Bladder microvascular endothelial cell (primary cell): ENCODE results near the gene MRGPRX1. TPM values are rescaled to one million over a fixed set of nuclear protein-coding genes. Genes with fewer than 3 reads are reported as not detected.

Source experiments
- total RNA-seq: library from RNA; depleted of rRNA; stranded (reverse); fragments of >200 nt; gene quantifications from 2 replicates; pipeline ENCODE4 v1.2.3, GENCODE V29; 2014

Gene MRGPRX1
- total RNA-seq = not detected in 2 replicates

GRCh38 chr11:18939314-18939713 is at the start of gene MRGPRX1:
Gene MRGPRX1 (minus strand): TSS chr11:18939414. CDS start chr11:18934784, 4,630 bp downstream.

Other genes starting within 250 kb of the MRGPRX1 start
- gene TMEM86A, start 240.6 kb downstream of the MRGPRX1 start, total RNA-seq = 0.97 and 4.2 TPM in 2 replicates
- gene IGSF22, start 213.2 kb downstream of the MRGPRX1 start, total RNA-seq = 0.06 TPM in 1 of 2 replicates, not detected in the other
- not detected in 2 replicates for gene PTPN5, start 147.6 kb downstream of the MRGPRX1 start, total RNA-seq
- not detected in 2 replicates for gene MRGPRX2, start 121.3 kb upstream of the MRGPRX1 start, total RNA-seq
- gene ZDHHC13, start 177.8 kb upstream of the MRGPRX1 start, total RNA-seq = 27.0 and 40.5 TPM in 2 replicates